ENCODE data around the gene ATG16L1. TPM values are rescaled to one million over a fixed set of nuclear protein-coding genes. Genes with fewer than 3 reads are reported as not detected.

Gene ATG16L1
- total and polyA plus RNA-seq, 2 donors (not counting 3 experiments of a cell fraction or from before 2014, with no cell fraction given), result 18.1 to 29.8 TPM

- no peaks in the 10 kb centered on the region for H3K4me1 ChIP-seq (ENCODE audit: control insufficient read depth, extremely low read depth, insufficient read depth, low read length)
- DNase-seq (ENCODE audit: low read depth, low spot score) (no peak), FAIRE-seq (no peak)
- ChIA-PET CTCF (interaction anchor here (1.2 to 1.5 kb wide), 2 partner anchors 16 to 206 kb away, joined by 3 to 4 read pairs; partner anchors contain the start of gene ATG16L1), POLR2A (no interaction called here)
- no peak overlapping the region for H2AFZ ChIP-seq (ENCODE audit: low read depth, low read length)
- no TSS peak for BruUV-seq (replicated peaks)
- dilution Hi-C loops (cut with MboI; ENCODE audit: extremely low pct_ligation_motif_present, low sequenced_read_pairs), result no loop called here
- no peaks in the 10 kb centered on the region for H3K79me2 ChIP-seq (ENCODE audit: control insufficient read depth, insufficient read depth, low read length)
- no peak overlapping the region for H3K4me2 ChIP-seq (ENCODE audit: insufficient read depth, low read length)
- no peak overlapping the region for H3K4me3 ChIP-seq (replicated peaks in 1 of 3; ENCODE audit: insufficient read depth in 1 of 3, low read depth in 1 of 3, low read length in 3 of 3)
- no peaks in the 10 kb centered on the region for H3K36me3 ChIP-seq (ENCODE audit: control insufficient read depth in 2 of 2, extremely low read depth in 1 of 2, insufficient read depth in 2 of 2, low read length in 2 of 2)
- intact Hi-C loops (cut with micrococcal nuclease), result no loop called here
- no peaks in the 10 kb centered on the region for H4K20me1 ChIP-seq (replicated peaks; ENCODE audit: control insufficient read depth, extremely low read depth, insufficient read depth, low read length)
- no peaks in the 10 kb centered on the region for H3K9me1 ChIP-seq (replicated peaks; ENCODE audit: control insufficient read depth, extremely low read depth, insufficient read depth, low read length)
- no peaks in the 10 kb centered on the region for H3K27me3 ChIP-seq (ENCODE audit: control insufficient read depth in 2 of 2, insufficient read depth in 2 of 2, low read length in 2 of 2)
- H3K9me3 ChIP-seq (replicated peaks; ENCODE audit: control insufficient read depth, insufficient read depth, low read length), result no peaks in the 10 kb centered on the region
- TF ChIP-seq EZH2 (IDR thresholded peaks at IDR 0.05; ENCODE audit: borderline replicate concordance, low read depth, low read length, severe bottlenecking), result no peak
- TF ChIP-seq, protein P1, sequence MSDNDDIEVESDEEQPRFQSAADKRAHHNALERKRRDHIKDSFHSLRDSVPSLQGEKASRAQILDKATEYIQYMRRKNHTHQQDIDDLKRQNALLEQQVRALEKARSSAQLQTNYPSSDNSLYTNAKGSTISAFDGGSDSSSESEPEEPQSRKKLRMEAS (IDR thresholded peaks at IDR 0.05; ENCODE audit: insufficient read depth, insufficient read length), result no peak
- no peak for TF ChIP-seq MYC (IDR thresholded peaks at IDR 0.05; ENCODE audit: low read depth, low read length)
- no peak for TF ChIP-seq GATA2 (IDR thresholded peaks at IDR 0.05; ENCODE audit: insufficient read depth, insufficient read length, low read depth, low read length)
- no peak overlapping the region for H3K9ac ChIP-seq (replicated peaks; ENCODE audit: extremely low read depth, insufficient read depth, low read length)
- no peak overlapping the region for H3K27ac ChIP-seq (ENCODE audit: insufficient read depth, low read depth, low read length)
Measured at GRCh38 chr2:233234996-233235395, 16.5 kb upstream of the ATG16L1 start.

DNA sequence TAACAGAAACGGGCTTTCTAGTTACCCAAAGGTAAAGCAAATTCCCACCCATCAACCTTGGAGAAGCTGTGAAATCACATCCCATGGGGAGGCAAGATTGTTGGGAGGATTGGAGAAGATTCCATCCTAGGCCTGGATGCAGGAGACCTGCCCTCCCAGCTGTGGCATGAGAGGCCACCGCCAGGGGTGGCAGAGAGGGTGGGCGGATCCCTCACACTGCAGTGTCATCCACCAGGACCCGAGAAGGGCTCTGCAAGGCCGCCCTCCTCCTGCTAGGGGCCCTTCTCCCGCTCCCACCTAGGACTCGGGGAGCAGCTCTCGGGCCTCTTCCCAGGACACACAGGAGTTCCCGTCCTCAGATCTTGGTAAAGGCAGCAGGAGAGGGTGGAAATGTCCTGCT is 15.5 kb upstream of the ATG16L1 start:
- Histone ChIP-seq H2AFZ (ENCODE audit: low read depth, low read length) (no peak overlapping the region), H3K79me2 (ENCODE audit: control insufficient read depth, insufficient read depth, low read length) (no peaks in the 10 kb centered on the region), H3K4me2 (ENCODE audit: insufficient read depth, low read length) (no peak overlapping the region), H3K4me1 (ENCODE audit: control insufficient read depth, extremely low read depth, insufficient read depth, low read length) (no peaks in the 10 kb centered on the region), H3K27ac (ENCODE audit: insufficient read depth, low read depth, low read length) (no peak overlapping the region), H3K36me3 (ENCODE audit: control insufficient read depth in 2 of 2, extremely low read depth in 1 of 2, insufficient read depth in 2 of 2, low read length in 2 of 2) (no peaks in the 10 kb centered on the region), H3K9ac (replicated peaks; ENCODE audit: extremely low read depth, insufficient read depth, low read length) (no peak overlapping the region), H3K4me3 (replicated peaks in 1 of 3; ENCODE audit: insufficient read depth in 1 of 3, low read depth in 1 of 3, low read length in 3 of 3) (no peak overlapping the region), H3K9me1 (replicated peaks; ENCODE audit: control insufficient read depth, extremely low read depth, insufficient read depth, low read length) (no peaks in the 10 kb centered on the region), H3K27me3 (ENCODE audit: control insufficient read depth in 2 of 2, insufficient read depth in 2 of 2, low read length in 2 of 2) (no peaks in the 10 kb centered on the region), H4K20me1 (replicated peaks; ENCODE audit: control insufficient read depth, extremely low read depth, insufficient read depth, low read length) (no peaks in the 10 kb centered on the region), H3K9me3 (replicated peaks; ENCODE audit: control insufficient read depth, insufficient read depth, low read length) (no peaks in the 10 kb centered on the region)
- TF ChIP-seq POLR2AphosphoS5 (IDR thresholded peaks at IDR 0.05; ENCODE audit: insufficient read depth, low read depth, low read length) (no peak), MYC (IDR thresholded peaks at IDR 0.05; ENCODE audit: low read depth, low read length) (no peak), FOS (IDR thresholded peaks at IDR 0.05; ENCODE audit: borderline replicate concordance, insufficient read depth, low read length) (no peak), EZH2 (IDR thresholded peaks at IDR 0.05; ENCODE audit: borderline replicate concordance, low read depth, low read length, severe bottlenecking) (no peak), POLR2A (IDR thresholded peaks at IDR 0.05; ENCODE audit: low read depth, low read length) (no peak), JUN (IDR thresholded peaks at IDR 0.05; ENCODE audit: borderline replicate concordance, insufficient read depth, insufficient read length, low read depth) (no peak), GATA2 (IDR thresholded peaks at IDR 0.05; ENCODE audit: insufficient read depth, insufficient read length, low read depth, low read length) (no peak)
- TF ChIP-seq, protein P1 (IDR thresholded peaks at IDR 0.05; ENCODE audit: insufficient read depth, insufficient read length), result no peak
- TF ChIP-seq, protein P2, sequence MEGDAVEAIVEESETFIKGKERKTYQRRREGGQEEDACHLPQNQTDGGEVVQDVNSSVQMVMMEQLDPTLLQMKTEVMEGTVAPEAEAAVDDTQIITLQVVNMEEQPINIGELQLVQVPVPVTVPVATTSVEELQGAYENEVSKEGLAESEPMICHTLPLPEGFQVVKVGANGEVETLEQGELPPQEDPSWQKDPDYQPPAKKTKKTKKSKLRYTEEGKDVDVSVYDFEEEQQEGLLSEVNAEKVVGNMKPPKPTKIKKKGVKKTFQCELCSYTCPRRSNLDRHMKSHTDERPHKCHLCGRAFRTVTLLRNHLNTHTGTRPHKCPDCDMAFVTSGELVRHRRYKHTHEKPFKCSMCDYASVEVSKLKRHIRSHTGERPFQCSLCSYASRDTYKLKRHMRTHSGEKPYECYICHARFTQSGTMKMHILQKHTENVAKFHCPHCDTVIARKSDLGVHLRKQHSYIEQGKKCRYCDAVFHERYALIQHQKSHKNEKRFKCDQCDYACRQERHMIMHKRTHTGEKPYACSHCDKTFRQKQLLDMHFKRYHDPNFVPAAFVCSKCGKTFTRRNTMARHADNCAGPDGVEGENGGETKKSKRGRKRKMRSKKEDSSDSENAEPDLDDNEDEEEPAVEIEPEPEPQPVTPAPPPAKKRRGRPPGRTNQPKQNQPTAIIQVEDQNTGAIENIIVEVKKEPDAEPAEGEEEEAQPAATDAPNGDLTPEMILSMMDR (IDR thresholded peaks at IDR 0.05; ENCODE audit: extremely low read depth in 1 of 2, insufficient read depth in 1 of 2, low read depth in 1 of 2, low read length in 2 of 2), result no peak
- CTCF ChIA-PET, result interaction anchor here (0.8 to 1.5 kb wide), 3 partner anchors 15 to 207 kb away, joined by 4 read pairs; partner anchors contain the start of gene ATG16L1
- no TSS peak for BruUV-seq (replicated peaks)
- dilution Hi-C loops (cut with MboI; ENCODE audit: extremely low pct_ligation_motif_present, low sequenced_read_pairs) (no loop called here), intact Hi-C loops (cut with micrococcal nuclease) (no loop called here)
- DNase-seq (ENCODE audit: low read depth, low spot score), result no peak
- POLR2A ChIA-PET, result no interaction called here
- FAIRE-seq, result no peak
